Raji (cell line): ENCODE data around the gene CNGA2.

Source experiments
- POLR2A ChIP-seq: IDR thresholded peaks from 2 replicates; pipeline ENCODE4 v1.6.1; 2011; ENCODE audit warnings: low read depth, low read length, control low read depth; ENCODE audit not compliant: insufficient read depth

CNGA2 gene

GRCh38 chrX:151703487-151703886 is 31.1 kb upstream of the CNGA2 start:
- no peak for TF ChIP-seq POLR2A

- TF ChIP-seq POLR2A, result no peak
These were observed 30.4 kb upstream of the CNGA2 start for GRCh38 chrX:151704041-151704663.

GRCh38 chrX:151708821-151709220 is 25.7 kb upstream of the CNGA2 start:
- TF ChIP-seq POLR2A, result no peak

- TF ChIP-seq POLR2A, result no peak
These were observed 24.1 kb upstream of the CNGA2 start for GRCh38 chrX:151710457-151710856.

GRCh38 chrX:151711154-151711553 is 23.4 kb upstream of the CNGA2 start:
- no peak for TF ChIP-seq POLR2A

- no peak for TF ChIP-seq POLR2A
These were observed 22.8 kb upstream of the CNGA2 start for GRCh38 chrX:151711787-151712186.

GRCh38 chrX:151712253-151712652 is 22.3 kb upstream of the CNGA2 start:
- TF ChIP-seq POLR2A, result no peak

- TF ChIP-seq POLR2A, result no peak
These were observed 20.7 kb upstream of the CNGA2 start for GRCh38 chrX:151713849-151714248.

- TF ChIP-seq POLR2A, result no peak
These were observed 20.2 kb upstream of the CNGA2 start for GRCh38 chrX:151714362-151714761.

- TF ChIP-seq POLR2A, result no peak
These were observed 18.8 kb upstream of the CNGA2 start, which contains the start of gene FATE1 for GRCh38 chrX:151715752-151716151. TSS of gene FATE1 (plus strand) at chrX:151716035. CDS start at chrX:151716120, 85 bp downstream.

GRCh38 chrX:151722241-151722846 is 12.2 kb upstream of the CNGA2 start:
- no peak for TF ChIP-seq POLR2A

GRCh38 chrX:151723156-151723760 is 11.3 kb upstream of the CNGA2 start:
- TF ChIP-seq POLR2A, result no peak

- no peak for TF ChIP-seq POLR2A
These were observed 9.8 kb upstream of the CNGA2 start for GRCh38 chrX:151724563-151725337.

- TF ChIP-seq POLR2A, result no peak
These were observed 9.3 kb upstream of the CNGA2 start for GRCh38 chrX:151725338-151725614.

- TF ChIP-seq POLR2A, result no peak
These were observed 7.8 kb upstream of the CNGA2 start for GRCh38 chrX:151726751-151727150.

GRCh38 chrX:151727346-151727745 is 7.2 kb upstream of the CNGA2 start:
- no peak for TF ChIP-seq POLR2A
